OCI-LY7 (cell line): ENCODE results near the gene MICAL3. TPM values are rescaled to one million over a fixed set of nuclear protein-coding genes. Genes with fewer than 3 reads are reported as not detected.

Experiments used
- BruUV-seq: library from RNA; stranded (reverse); fragments of 400-500 nt; replicated peaks from 2 replicates; lab custom pipeline; 2021; lab: Mats Ljungman, UMichigan
- CTCF ChIA-PET: fragments of 300-600 bp; sonication (Branson Sonifier 250); formaldehyde crosslinking; loops from one replicate; lab custom pipeline; 2022; ENCODE audit warnings: antibody characterized with exemption; ENCODE audit not compliant: unreplicated experiment; lab: Charles Lee
- POLR2A ChIA-PET: fragments of 300-600 bp; sonication (Branson Sonifier 250); formaldehyde crosslinking; loops from one replicate; lab custom pipeline; 2022; ENCODE audit warnings: antibody characterized with exemption; lab: Charles Lee
- DNase-seq: peaks from one replicate; pipeline ENCODE4 v3.0.0-alpha.2; 2015; ENCODE audit warnings: low spot score
- H2AFZ ChIP-seq: fragments of 200-600 bp; sonication (generic), shearing (Covaris generic); 2 replicates; pipeline ENCODE4 v1.6.1; 2014; ENCODE audit warnings: mild to moderate bottlenecking, antibody characterized with exemption, low read length, moderate library complexity
- H3K27ac ChIP-seq: fragments of 200-600 bp; sonication (generic); 2 replicates; pipeline ENCODE4 v1.5.1; 2014; ENCODE audit warnings: mixed run types, low read depth, mild to moderate bottlenecking, moderate library complexity, low read length, inconsistent platforms; ENCODE audit not compliant: poor library complexity, severe bottlenecking
- H3K36me3 ChIP-seq: fragments of 200-600 bp; sonication (generic); 2 replicates; pipeline ENCODE4 v1.6.1; 2014; ENCODE audit warnings: mild to moderate bottlenecking, antibody characterized with exemption, low read length, moderate library complexity, mixed read lengths; ENCODE audit not compliant: insufficient read depth
- H3K4me1 ChIP-seq: fragments of 200-600 bp; sonication (generic); 2 replicates; pipeline ENCODE4 v1.5.1; 2014; ENCODE audit warnings: mild to moderate bottlenecking, low read length; ENCODE audit not compliant: insufficient read depth, poor library complexity, severe bottlenecking
- H3K4me2 ChIP-seq: fragments of 200-600 bp; sonication (generic); 2 replicates; pipeline ENCODE4 v1.6.1; 2014; ENCODE audit warnings: mild to moderate bottlenecking, low read length
- H3K4me3 ChIP-seq: fragments of 200-600 bp; sonication (generic); 2 replicates; pipeline ENCODE4 v1.5.1; 2014; ENCODE audit warnings: mild to moderate bottlenecking, low read depth, low read length; ENCODE audit not compliant: poor library complexity, severe bottlenecking
- H3K79me2 ChIP-seq: fragments of 200-600 bp; sonication (generic); 2 replicates; pipeline ENCODE4 v1.6.1; 2016; ENCODE audit warnings: low read depth, mild to moderate bottlenecking, low read length, moderate library complexity, mixed read lengths; ENCODE audit not compliant: insufficient read depth
- H3K9me2 ChIP-seq: fragments of 200-600 bp; sonication (generic); 2 replicates; pipeline ENCODE4 v1.6.1; 2016; ENCODE audit warnings: mild to moderate bottlenecking, low read length, mixed read lengths; ENCODE audit not compliant: insufficient read depth
- H3K9me3 ChIP-seq: fragments of 200-600 bp; sonication (generic); 2 replicates; pipeline ENCODE4 v1.6.1; 2014; ENCODE audit warnings: mild to moderate bottlenecking, mixed run types, low read length, mixed read lengths
- H4K20me1 ChIP-seq: fragments of 200-600 bp; sonication (generic); 2 replicates; pipeline ENCODE4 v1.6.1; 2014; ENCODE audit warnings: mild to moderate bottlenecking, antibody characterized with exemption, low read length, moderate library complexity, mixed read lengths; ENCODE audit not compliant: insufficient read depth
- EZH2phosphoT487 ChIP-seq: fragments of 200-600 bp; sonication (generic); IDR thresholded peaks from 2 replicates; pipeline ENCODE4 v1.6.1; 2018; ENCODE audit warnings: low read depth, borderline replicate concordance, mild to moderate bottlenecking, mixed run types, antibody characterized with exemption, low read length, moderate library complexity, mixed read lengths
- intact Hi-C: fragments of 100-400 bp; cut with micrococcal nuclease; formaldehyde crosslinking; loops from one replicate; pipeline ENCODE4 v1.10.0; 2022; ENCODE audit not compliant: unreplicated experiment
- total RNA-seq, 2 experiments: library from RNA; depleted of rRNA in 1 of 2; stranded (reverse); fragments of >200 nt in 1 of 2; shearing (Covaris generic) in 1 of 2; gene quantifications; 2 replicates each; pipeline ENCODE4 v1.2.3, GENCODE V29; 2014 to 2022
- TF ChIP-seq, protein P1 (sequence below): fragments of 200-600 bp; sonication (generic); conservative IDR thresholded peaks from 2 replicates; pipeline ENCODE4 v1.5.1; 2014; ENCODE audit warnings: mild to moderate bottlenecking, antibody characterized with exemption, low read length, moderate library complexity, mixed read lengths

Gene MICAL3
- total RNA-seq, 2 experiments from 2014 or later: 80.9 to 210 TPM

DNA sequence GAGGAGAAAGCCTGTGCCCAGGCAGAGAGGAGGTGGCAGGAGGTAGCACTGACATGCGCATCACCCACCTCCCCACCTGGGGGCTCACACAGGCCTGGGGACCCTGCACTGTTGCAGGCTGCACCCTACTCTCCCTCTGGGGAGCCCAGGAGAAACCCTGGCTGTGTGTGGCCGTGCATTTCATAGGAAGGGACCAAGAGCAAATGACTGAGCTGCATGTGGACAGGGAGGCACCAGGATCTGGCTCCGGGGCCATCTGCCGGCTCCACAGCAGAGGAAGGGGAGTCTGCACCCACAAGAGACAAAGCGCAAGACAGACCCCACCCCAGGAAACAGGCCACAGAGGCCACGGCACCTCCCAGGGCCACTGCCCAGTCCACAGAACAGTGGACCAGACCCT is 272.8 kb downstream of the MICAL3 start:
- no peak overlapping the region for H3K4me2 ChIP-seq
- no peaks in the 10 kb centered on the region for H3K9me2 ChIP-seq
- POLR2A ChIA-PET: no interaction called here
- no TSS peak for BruUV-seq
- no peak for TF ChIP-seq EZH2phosphoT487
- TF ChIP-seq, protein P1, sequence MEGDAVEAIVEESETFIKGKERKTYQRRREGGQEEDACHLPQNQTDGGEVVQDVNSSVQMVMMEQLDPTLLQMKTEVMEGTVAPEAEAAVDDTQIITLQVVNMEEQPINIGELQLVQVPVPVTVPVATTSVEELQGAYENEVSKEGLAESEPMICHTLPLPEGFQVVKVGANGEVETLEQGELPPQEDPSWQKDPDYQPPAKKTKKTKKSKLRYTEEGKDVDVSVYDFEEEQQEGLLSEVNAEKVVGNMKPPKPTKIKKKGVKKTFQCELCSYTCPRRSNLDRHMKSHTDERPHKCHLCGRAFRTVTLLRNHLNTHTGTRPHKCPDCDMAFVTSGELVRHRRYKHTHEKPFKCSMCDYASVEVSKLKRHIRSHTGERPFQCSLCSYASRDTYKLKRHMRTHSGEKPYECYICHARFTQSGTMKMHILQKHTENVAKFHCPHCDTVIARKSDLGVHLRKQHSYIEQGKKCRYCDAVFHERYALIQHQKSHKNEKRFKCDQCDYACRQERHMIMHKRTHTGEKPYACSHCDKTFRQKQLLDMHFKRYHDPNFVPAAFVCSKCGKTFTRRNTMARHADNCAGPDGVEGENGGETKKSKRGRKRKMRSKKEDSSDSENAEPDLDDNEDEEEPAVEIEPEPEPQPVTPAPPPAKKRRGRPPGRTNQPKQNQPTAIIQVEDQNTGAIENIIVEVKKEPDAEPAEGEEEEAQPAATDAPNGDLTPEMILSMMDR: no peak
- intact Hi-C loops: no loop called here
- H4K20me1 ChIP-seq: no peaks in the 10 kb centered on the region
- CTCF ChIA-PET: interaction anchor here (1.2 kb wide), 1 partner anchor 33 kb away, joined by 4 read pairs; no protein-coding TSS in a partner anchor
- H3K79me2 ChIP-seq: no peaks in the 10 kb centered on the region
- peaks cover 10% of the 10 kb centered on the region; the same call in 1 of the 2 replicates for H3K36me3 ChIP-seq
- H3K9me3 ChIP-seq: no peaks in the 10 kb centered on the region
- H3K27ac ChIP-seq: no peak overlapping the region
- H2AFZ ChIP-seq: no peak overlapping the region
- no peak overlapping the region for H3K4me3 ChIP-seq
- H3K4me1 ChIP-seq: no peaks in the 10 kb centered on the region
- DNase-seq: no peak

DNA sequence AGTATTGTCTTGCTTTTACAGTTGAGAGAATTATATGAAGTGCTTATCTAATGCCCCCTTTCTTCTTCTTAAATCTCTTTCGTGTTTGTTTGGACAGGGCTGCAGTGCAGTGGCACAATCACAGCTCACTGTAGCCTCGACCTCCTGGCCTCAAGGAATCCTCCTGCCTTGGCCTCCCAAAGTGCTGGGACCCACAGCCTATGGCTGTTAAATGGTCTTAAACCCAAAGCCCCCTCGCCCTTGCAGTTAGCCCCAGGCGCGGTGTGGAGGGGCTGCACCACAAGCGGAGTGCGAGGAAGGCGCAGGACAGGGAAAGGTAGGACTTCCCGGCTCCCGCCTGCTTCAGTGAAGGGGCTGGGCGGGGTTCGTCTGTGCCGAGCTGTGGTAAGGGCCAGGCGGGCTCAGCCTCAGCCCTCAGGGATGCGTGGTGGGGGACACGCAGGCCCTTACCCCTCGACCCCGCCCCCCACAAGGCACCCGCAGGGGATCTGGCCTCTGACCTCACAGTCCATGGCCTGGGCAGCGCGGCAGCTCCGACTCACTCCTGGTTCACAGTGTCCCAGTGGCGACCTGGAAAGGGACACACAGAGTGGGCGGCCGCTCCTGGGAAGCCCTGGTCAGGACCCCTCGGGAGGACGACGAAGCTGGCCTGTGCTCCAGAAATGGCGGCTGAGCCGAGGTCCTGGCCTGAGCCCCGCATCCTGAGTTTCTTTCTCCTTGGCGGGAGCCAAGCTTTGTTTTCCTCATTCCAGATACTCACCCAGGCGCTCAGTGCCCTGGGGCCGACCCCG is 274.6 kb downstream of the MICAL3 start:
- no peaks in the 10 kb centered on the region for H3K79me2 ChIP-seq
- no TSS peak for BruUV-seq
- H3K27ac ChIP-seq: no peak overlapping the region
- H3K9me3 ChIP-seq: no peaks in the 10 kb centered on the region
- H2AFZ ChIP-seq: no peak overlapping the region
- intact Hi-C loops: no loop called here
- H3K9me2 ChIP-seq: no peaks in the 10 kb centered on the region
- no peak for TF ChIP-seq EZH2phosphoT487
- TF ChIP-seq, protein P1: no peak
- peaks cover 7% of the 10 kb centered on the region for H3K4me1 ChIP-seq
- H3K4me2 ChIP-seq: no peak overlapping the region
- ChIA-PET CTCF (no interaction called here), POLR2A (interaction anchor here (0.6 to 1.0 kb wide), 2 partner anchors 23 to 82 kb away, joined by 3 to 6 read pairs; no protein-coding TSS in a partner anchor)
- H3K36me3 ChIP-seq: peaks cover 5% of the 10 kb centered on the region; the same call in 1 of the 2 replicates
- H4K20me1 ChIP-seq: no peaks in the 10 kb centered on the region
- DNase-seq: no peak
- H3K4me3 ChIP-seq: no peak overlapping the region
